Measurements from ENCODE around the gene CEP83.
"Not testable (repeated sequence)": the region's sequence is repeated elsewhere in the genome, so short reads cannot be mapped to it uniquely, and the experiment has no call there.

CEP83 gene

DNA sequence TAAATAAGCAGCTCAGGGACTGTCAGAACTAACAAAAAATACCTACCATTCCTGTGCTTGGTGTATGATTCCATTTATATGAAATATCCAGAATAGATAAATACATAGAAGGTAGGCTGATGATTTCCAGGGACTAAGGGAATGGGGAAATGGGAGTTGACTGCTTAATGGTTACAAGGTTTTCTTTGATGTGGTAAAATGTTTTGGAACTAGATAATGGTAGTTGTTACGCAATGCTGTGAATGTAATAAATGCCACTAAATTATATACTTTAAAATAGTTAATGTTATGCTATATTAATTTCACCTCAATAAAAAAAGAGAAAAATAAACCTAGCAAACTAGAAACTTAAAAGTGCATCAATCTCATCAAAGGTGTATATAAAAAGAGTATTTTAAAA, 41.1 kb downstream of the CEP83 start:
- TF ChIP-seq, protein P1, sequence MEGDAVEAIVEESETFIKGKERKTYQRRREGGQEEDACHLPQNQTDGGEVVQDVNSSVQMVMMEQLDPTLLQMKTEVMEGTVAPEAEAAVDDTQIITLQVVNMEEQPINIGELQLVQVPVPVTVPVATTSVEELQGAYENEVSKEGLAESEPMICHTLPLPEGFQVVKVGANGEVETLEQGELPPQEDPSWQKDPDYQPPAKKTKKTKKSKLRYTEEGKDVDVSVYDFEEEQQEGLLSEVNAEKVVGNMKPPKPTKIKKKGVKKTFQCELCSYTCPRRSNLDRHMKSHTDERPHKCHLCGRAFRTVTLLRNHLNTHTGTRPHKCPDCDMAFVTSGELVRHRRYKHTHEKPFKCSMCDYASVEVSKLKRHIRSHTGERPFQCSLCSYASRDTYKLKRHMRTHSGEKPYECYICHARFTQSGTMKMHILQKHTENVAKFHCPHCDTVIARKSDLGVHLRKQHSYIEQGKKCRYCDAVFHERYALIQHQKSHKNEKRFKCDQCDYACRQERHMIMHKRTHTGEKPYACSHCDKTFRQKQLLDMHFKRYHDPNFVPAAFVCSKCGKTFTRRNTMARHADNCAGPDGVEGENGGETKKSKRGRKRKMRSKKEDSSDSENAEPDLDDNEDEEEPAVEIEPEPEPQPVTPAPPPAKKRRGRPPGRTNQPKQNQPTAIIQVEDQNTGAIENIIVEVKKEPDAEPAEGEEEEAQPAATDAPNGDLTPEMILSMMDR (IDR thresholded peaks at IDR 0.05; ENCODE audit: low read depth, low read length): no peak

GRCh38 chr12:94416613-94417012, 43.1 kb downstream of the CEP83 start:
- TF ChIP-seq, protein P1 (IDR thresholded peaks at IDR 0.05; ENCODE audit: low read depth, low read length): no peak
- no peak for DNase-seq (ENCODE audit: extremely low read depth, low read depth)

More for the DNA sequence above, 41.1 kb downstream of the CEP83 start:
- DNase-seq (ENCODE audit: extremely low read depth, low read depth): no peak

GRCh38 chr12:94415066-94415465, 44.6 kb downstream of the CEP83 start:
- DNase-seq (ENCODE audit: extremely low read depth, low read depth): no peak
- TF ChIP-seq, protein P1 (IDR thresholded peaks at IDR 0.05; ENCODE audit: low read depth, low read length): no peak

GRCh38 chr12:94405413-94406116, 54.1 kb downstream of the CEP83 start:
- TF ChIP-seq, protein P1 (IDR thresholded peaks at IDR 0.05; ENCODE audit: low read depth, low read length): no peak
- DNase-seq (ENCODE audit: extremely low read depth, low read depth): no peak

DNA sequence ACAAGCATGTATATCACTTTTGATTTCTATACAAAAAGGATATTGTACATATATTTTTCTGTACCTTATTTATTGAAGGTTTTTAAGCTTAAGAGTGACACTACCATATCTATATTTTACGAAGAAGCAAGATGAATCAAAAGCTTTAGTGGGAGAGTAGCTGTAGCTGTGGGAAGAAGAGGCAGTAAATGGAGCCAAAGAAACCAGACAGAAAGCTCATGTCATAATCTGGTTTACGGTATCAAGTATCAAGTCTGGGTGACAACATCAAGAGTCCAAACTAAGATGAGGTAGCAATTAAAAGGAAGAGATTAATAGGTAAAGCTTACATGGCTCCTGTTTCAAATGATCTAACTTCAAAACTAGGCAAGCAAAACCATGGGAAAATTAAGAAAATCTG, 54.8 kb downstream of the CEP83 start:
- DNase-seq (ENCODE audit: extremely low read depth, low read depth): no peak
- TF ChIP-seq, protein P1 (IDR thresholded peaks at IDR 0.05; ENCODE audit: low read depth, low read length): no peak

DNA sequence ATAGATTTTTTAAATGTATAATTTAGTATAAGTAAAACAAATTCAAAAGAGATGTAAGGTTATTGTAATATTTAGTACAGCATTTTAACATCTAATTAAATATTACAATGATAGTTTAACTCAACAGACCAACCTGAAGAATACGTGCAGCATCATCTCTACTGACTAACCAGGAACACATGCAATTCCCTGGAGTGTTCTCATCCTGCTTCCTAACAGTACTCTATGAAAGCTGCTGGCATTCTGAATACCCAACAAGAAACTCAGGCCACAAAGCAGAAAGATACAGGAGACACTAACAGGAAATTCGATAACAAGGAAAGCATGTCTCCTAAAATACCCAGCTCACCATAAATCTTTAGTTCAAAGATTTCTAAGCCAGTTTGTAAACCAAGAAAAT, 58.3 kb downstream of the CEP83 start:
- TF ChIP-seq, protein P1 (IDR thresholded peaks at IDR 0.05; ENCODE audit: low read depth, low read length): no peak
- DNase-seq (ENCODE audit: extremely low read depth, low read depth): no peak

DNA sequence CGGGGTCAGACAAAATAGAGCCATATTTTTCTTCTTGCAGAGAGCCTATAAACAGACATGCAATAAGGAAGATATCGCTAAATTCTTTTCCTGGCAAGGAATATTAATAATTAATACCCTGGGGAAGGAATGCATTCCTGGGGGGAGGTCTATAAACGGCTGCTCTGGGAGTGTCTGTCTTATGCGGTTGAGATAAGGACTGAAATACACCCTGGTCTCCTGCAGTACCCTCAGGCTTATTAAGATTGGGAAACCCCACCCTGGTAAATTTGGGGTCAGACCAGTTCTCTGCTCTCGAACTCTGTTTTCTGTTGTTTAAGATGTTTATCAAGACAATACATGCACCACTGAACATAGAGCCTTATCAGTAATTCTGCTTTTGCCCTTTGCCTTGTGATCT, 61.0 kb downstream of the CEP83 start:
- not testable (repeated sequence) for DNase-seq (ENCODE audit: extremely low read depth, low read depth)

GRCh38 chr12:94397401-94397800, 62.3 kb downstream of the CEP83 start:
- DNase-seq (ENCODE audit: extremely low read depth, low read depth): no peak
- TF ChIP-seq, protein P1 (IDR thresholded peaks at IDR 0.05; ENCODE audit: low read depth, low read length): no peak

GRCh38 chr12:94396014-94396413, 63.7 kb downstream of the CEP83 start:
- not testable (repeated sequence) for DNase-seq (ENCODE audit: extremely low read depth, low read depth)
